Endothelial cell of umbilical vein (primary cell): ENCODE measurements around the gene NRXN3. TPM values are rescaled to one million over a fixed set of nuclear protein-coding genes. Genes with fewer than 3 reads are reported as not detected.

Experiments used
- BruUV-seq: library from RNA; stranded (reverse); fragments of 400-500 nt; replicated peaks from 2 replicates; lab custom pipeline; 2021; lab: Mats Ljungman, UMichigan
- CTCF ChIA-PET: fragments of 300-600, 350-600 bp; sonication (Branson Sonifier 250); formaldehyde crosslinking; loops from one replicate; lab custom pipeline; 2021; ENCODE audit warnings: antibody characterized with exemption, inconsistent platforms; lab: Charles Lee
- POLR2A ChIA-PET: fragments of 300-600, 350-600 bp; sonication (Branson Sonifier 250); formaldehyde crosslinking; loops from one replicate; lab custom pipeline; 2021; ENCODE audit warnings: antibody characterized with exemption, inconsistent platforms; lab: Charles Lee
- DNase-seq: peaks from one replicate; pipeline ENCODE4 v3.0.0-alpha.2; 2011; ENCODE audit warnings: low read depth, low spot score
- FAIRE-seq: peaks from 2 replicates; lab custom pipeline; 2011; peaks lifted over from hg19 to GRCh38; lab: Jason Lieb, UNC
- H2AFZ ChIP-seq: 2 replicates; pipeline ENCODE4 v1.6.0; 2012; ENCODE audit warnings: low read depth, low read length, control low read depth, inconsistent platforms
- H3K27ac ChIP-seq: 2 replicates; pipeline ENCODE4 v1.5.1; 2011; ENCODE audit warnings: low read depth, mild to moderate bottlenecking, control low read depth, low read length, moderate library complexity; ENCODE audit not compliant: insufficient read depth
- H3K27me3 ChIP-seq, 2 experiments: 2 replicates each; pipeline versions ENCODE4 v1.6.0 to v1.6.1; 2011; ENCODE audit warnings: low read length in 2 of 2, mixed read lengths in 1 of 2; ENCODE audit not compliant: control insufficient read depth in 2 of 2, insufficient read depth in 2 of 2
- H3K36me3 ChIP-seq, 2 experiments: 2 replicates in 1 of 2; 3 replicates in 1 of 2; pipeline ENCODE4 v1.5.1; 2011; ENCODE audit warnings: low read length in 2 of 2, mild to moderate bottlenecking in 1 of 2, moderate library complexity in 1 of 2; ENCODE audit not compliant: control insufficient read depth in 2 of 2, insufficient read depth in 2 of 2; ENCODE audit errors: extremely low read depth in 1 of 2
- H3K4me1 ChIP-seq: 3 replicates; pipeline ENCODE4 v1.5.1; 2011; ENCODE audit warnings: mild to moderate bottlenecking, low read length; ENCODE audit not compliant: control insufficient read depth, insufficient read depth; ENCODE audit errors: extremely low read depth
- H3K4me2 ChIP-seq: 2 replicates; pipeline ENCODE4 v1.6.1; 2011; ENCODE audit warnings: low read length, control low read depth, mixed read lengths; ENCODE audit not compliant: insufficient read depth
- H3K4me3 ChIP-seq, 3 experiments: fragments of 200-600 bp in 1 of 3; sonication (generic), shearing (Covaris generic) in 1 of 3; replicated peaks in 1 of 3; 2 replicates each; pipeline ENCODE4 v1.5.1; 2011 to 2016; ENCODE audit warnings: control low read depth in 3 of 3, low read length in 3 of 3, mild to moderate bottlenecking in 2 of 3, inconsistent platforms in 1 of 3, low read depth in 1 of 3, moderate library complexity in 1 of 3; ENCODE audit not compliant: insufficient read depth in 1 of 3
- H3K79me2 ChIP-seq: 2 replicates; pipeline ENCODE4 v1.6.0; 2012; ENCODE audit warnings: low read length, inconsistent platforms; ENCODE audit not compliant: control insufficient read depth, insufficient read depth
- H3K9ac ChIP-seq: replicated peaks from 2 replicates; pipeline ENCODE3; 2011; ENCODE audit warnings: low read length, control low read depth; ENCODE audit not compliant: insufficient read depth; ENCODE audit errors: extremely low read depth
- H3K9me1 ChIP-seq: replicated peaks from 3 replicates; pipeline ENCODE4 v1.6.0; 2011; ENCODE audit warnings: mild to moderate bottlenecking, low read length; ENCODE audit not compliant: control insufficient read depth, insufficient read depth; ENCODE audit errors: extremely low read depth
- H3K9me3 ChIP-seq: replicated peaks from 2 replicates; pipeline ENCODE4 v1.5.1; 2012; ENCODE audit warnings: low read length, inconsistent platforms; ENCODE audit not compliant: control insufficient read depth, insufficient read depth
- H4K20me1 ChIP-seq: replicated peaks from 2 replicates; pipeline ENCODE3; 2011; ENCODE audit warnings: mild to moderate bottlenecking, low read length; ENCODE audit not compliant: control insufficient read depth, insufficient read depth; ENCODE audit errors: extremely low read depth
- EZH2 ChIP-seq: IDR thresholded peaks from 2 replicates; pipeline ENCODE4 v1.6.1; 2012; ENCODE audit warnings: borderline replicate concordance, low read depth, mild to moderate bottlenecking, moderate library complexity, low read length, inconsistent platforms; ENCODE audit not compliant: severe bottlenecking
- FOS ChIP-seq: IDR thresholded peaks from 2 replicates; pipeline ENCODE4 v1.6.1; 2011; ENCODE audit warnings: mild to moderate bottlenecking, low read length, moderate library complexity, borderline replicate concordance; ENCODE audit not compliant: insufficient read depth
- GATA2 ChIP-seq: IDR thresholded peaks from 2 replicates; pipeline ENCODE4 v1.7.0; 2011; ENCODE audit warnings: low read depth, mild to moderate bottlenecking, moderate library complexity, mixed read lengths, low read length; ENCODE audit not compliant: insufficient read length, insufficient read depth
- JUN ChIP-seq: IDR thresholded peaks from 2 replicates; pipeline ENCODE4 v1.6.1; 2011; ENCODE audit warnings: borderline replicate concordance, low read depth; ENCODE audit not compliant: insufficient read length, insufficient read depth
- MYC ChIP-seq: IDR thresholded peaks from one replicate; pipeline ENCODE4 v1.6.1; 2011; ENCODE audit warnings: mild to moderate bottlenecking, low read depth, low read length
- POLR2A ChIP-seq: IDR thresholded peaks from 2 replicates; pipeline ENCODE4 v1.6.1; 2012; ENCODE audit warnings: low read depth, mild to moderate bottlenecking, control low read depth, low read length
- POLR2AphosphoS5 ChIP-seq: IDR thresholded peaks from 2 replicates; pipeline ENCODE4 v1.6.1; 2012; ENCODE audit warnings: low read depth, mild to moderate bottlenecking, control low read depth, low read length, moderate library complexity; ENCODE audit not compliant: insufficient read depth
- dilution Hi-C: fragments of 300-500 bp; cut with MboI; formaldehyde crosslinking; loops from one replicate; pipeline ENCODE4 v1.15.0; 2019; ENCODE audit warnings: low sequenced_read_pairs; ENCODE audit not compliant: extremely low pct_ligation_motif_present
- intact Hi-C: fragments of 100-400 bp; cut with micrococcal nuclease; formaldehyde crosslinking; loops from one replicate; pipeline ENCODE4 v1.10.0; 2022
- polyA plus RNA-seq, 4 experiments: library from polyadenylated mRNA; depleted of rRNA in 3 of 4; stranded (reverse) in 3 of 4; unstranded in 1 of 4; fragments of >200 nt; gene quantifications; 2 replicates each; pipeline versions ENCODE4 v1.2.1 to v1.2.3, GENCODE V29; 2011 to 2012; ENCODE audit warnings: missing spikeins in 1 of 4
- total RNA-seq: library from RNA; stranded (reverse); gene quantifications from 2 replicates; pipeline ENCODE4 v1.2.3, GENCODE V29; 2021
- TF ChIP-seq, protein P1 (sequence below): IDR thresholded peaks from 2 replicates; pipeline ENCODE4 v1.6.1; 2011; ENCODE audit not compliant: insufficient read depth, insufficient read length
- TF ChIP-seq, protein P2 (sequence below), 2 donors: IDR thresholded peaks; 1 replicate in 1 of 2; 2 replicates in 1 of 2; pipeline ENCODE4 v1.5.1; 2011; ENCODE audit warnings: low read length in 2 of 2, mild to moderate bottlenecking in 2 of 2, moderate library complexity in 2 of 2, control low read depth in 1 of 2, inconsistent platforms in 1 of 2, low read depth in 1 of 2; ENCODE audit not compliant: insufficient read depth in 1 of 2; ENCODE audit errors: extremely low read depth in 1 of 2

Gene NRXN3
- total and polyA plus RNA-seq, 2 donors (not counting 3 experiments of a cell fraction or from before 2014, with no cell fraction given), result 0.72 to 4.2 TPM

DNA sequence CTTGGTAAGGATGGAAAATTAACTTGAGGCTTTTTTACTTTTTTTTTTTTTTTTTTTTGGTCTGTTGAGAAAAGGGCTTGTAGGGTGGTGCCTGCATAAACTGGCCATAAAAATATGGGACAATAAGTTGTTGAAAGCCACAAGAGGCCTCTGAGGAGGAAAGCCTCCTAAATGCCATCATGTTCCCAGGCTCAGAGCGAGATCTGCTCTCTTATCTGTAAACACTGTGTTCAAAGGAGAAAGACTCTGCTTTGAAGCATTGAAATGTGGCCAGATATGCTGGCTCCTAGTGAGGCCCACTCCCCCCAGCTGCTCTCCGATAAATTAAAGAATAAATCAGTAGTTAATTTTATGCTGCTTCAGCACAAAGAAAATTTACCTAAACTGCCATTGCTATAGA lies 1536.2 kb downstream of the NRXN3 start:
- DNase-seq (no peak), FAIRE-seq (no peak)
- Histone ChIP-seq H3K4me3 (no peak overlapping the region), H3K9ac (no peak overlapping the region), H2AFZ (no peak overlapping the region), H3K27me3 (no peaks in the 10 kb centered on the region), H3K9me1 (no peaks in the 10 kb centered on the region), H4K20me1 (no peaks in the 10 kb centered on the region), H3K36me3 (no peaks in the 10 kb centered on the region), H3K4me1 (no peaks in the 10 kb centered on the region), H3K9me3 (no peaks in the 10 kb centered on the region), H3K27ac (no peak overlapping the region), H3K4me2 (no peak overlapping the region), H3K79me2 (no peaks in the 10 kb centered on the region)
- no peak for TF ChIP-seq EZH2
- TF ChIP-seq, protein P1, sequence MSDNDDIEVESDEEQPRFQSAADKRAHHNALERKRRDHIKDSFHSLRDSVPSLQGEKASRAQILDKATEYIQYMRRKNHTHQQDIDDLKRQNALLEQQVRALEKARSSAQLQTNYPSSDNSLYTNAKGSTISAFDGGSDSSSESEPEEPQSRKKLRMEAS, result no peak
- no peak for TF ChIP-seq FOS
- no peak for TF ChIP-seq GATA2
- TF ChIP-seq POLR2AphosphoS5, result no peak
- TF ChIP-seq JUN, result no peak
- TF ChIP-seq MYC, result no peak
- no peak for TF ChIP-seq POLR2A
- TF ChIP-seq, protein P2, sequence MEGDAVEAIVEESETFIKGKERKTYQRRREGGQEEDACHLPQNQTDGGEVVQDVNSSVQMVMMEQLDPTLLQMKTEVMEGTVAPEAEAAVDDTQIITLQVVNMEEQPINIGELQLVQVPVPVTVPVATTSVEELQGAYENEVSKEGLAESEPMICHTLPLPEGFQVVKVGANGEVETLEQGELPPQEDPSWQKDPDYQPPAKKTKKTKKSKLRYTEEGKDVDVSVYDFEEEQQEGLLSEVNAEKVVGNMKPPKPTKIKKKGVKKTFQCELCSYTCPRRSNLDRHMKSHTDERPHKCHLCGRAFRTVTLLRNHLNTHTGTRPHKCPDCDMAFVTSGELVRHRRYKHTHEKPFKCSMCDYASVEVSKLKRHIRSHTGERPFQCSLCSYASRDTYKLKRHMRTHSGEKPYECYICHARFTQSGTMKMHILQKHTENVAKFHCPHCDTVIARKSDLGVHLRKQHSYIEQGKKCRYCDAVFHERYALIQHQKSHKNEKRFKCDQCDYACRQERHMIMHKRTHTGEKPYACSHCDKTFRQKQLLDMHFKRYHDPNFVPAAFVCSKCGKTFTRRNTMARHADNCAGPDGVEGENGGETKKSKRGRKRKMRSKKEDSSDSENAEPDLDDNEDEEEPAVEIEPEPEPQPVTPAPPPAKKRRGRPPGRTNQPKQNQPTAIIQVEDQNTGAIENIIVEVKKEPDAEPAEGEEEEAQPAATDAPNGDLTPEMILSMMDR (IDR thresholded peaks at IDR 0.05; ENCODE audit: extremely low read depth in 1 of 2, insufficient read depth in 1 of 2, low read depth in 1 of 2, low read length in 2 of 2), result no peak
- POLR2A ChIA-PET, result no interaction called here
- intact Hi-C loops, result no loop called here
- dilution Hi-C loops, result no loop called here
- CTCF ChIA-PET, result no interaction called here
- BruUV-seq, result no TSS peak
